GM21515 (cell line): Measurements from ENCODE around the gene GHDC.
"Not testable (repeated sequence)": the region's sequence is repeated elsewhere in the genome, so short reads cannot be mapped to it uniquely, and the experiment has no call there.

Source experiments
- ATAC-seq: cut with Tn5 transposase; IDR thresholded peaks from one replicate; pipeline ENCODE4 v1.9.1; 2021; ENCODE audit not compliant: unreplicated experiment

GHDC gene

DNA sequence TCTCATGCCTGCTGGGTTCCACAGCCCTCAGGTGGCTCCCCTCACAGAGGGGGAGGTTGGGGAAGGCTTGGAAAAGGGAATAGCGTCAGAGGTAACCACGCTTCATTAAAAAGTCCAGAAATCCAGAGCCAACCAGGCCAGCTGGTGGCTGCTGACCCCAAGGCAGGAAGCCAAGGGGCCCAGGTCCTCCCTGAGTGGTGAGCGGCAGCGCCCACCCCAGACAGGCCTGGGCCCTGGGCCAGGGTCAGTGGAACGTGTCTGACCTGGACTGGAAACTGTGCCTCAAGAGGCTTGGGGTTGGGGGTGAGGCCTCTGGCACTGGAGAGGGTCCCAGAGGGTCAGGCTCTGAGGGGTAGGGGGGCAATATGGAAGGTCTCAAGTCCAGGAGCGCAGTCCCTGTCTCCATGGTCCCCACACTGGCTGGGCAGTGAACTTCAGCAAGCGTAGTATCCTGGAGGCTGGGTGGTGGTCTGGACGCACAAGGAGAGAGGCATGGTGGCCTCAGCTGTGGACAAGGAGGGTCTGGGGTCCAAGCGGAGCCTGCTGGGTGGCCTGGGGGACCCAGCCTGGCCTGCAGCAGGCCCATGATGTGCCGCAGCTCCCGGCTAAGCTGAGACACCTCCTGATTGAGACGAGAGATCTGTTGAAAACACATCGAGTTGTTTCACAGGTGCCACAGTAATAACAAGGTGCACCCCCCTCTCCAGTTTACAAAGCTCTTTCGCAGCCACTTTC is 34.3 kb downstream of the GHDC start:
- no peak for ATAC-seq

DNA sequence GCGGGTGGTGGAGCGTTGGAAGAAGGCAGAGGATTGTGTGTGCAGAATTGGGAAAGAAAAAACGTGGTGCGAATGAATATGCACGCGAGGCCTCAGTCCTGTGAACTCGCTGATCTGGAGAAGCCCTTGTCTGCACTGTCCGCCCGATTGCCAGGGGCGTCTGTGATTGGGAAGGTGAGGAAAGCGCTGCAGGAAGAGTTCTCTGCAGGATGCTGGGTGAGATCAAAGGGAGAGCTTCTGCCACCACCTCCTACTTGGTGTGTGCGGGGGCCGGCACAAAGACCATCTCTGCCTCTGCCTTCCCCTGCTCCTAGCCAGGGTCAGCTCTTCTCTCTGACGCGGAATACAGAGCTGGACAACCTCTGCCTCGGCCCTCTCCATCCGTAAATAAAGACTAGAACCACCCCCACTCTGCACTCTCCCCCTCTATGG is 38.7 kb downstream of the GHDC start:
- ATAC-seq, result no peak

DNA sequence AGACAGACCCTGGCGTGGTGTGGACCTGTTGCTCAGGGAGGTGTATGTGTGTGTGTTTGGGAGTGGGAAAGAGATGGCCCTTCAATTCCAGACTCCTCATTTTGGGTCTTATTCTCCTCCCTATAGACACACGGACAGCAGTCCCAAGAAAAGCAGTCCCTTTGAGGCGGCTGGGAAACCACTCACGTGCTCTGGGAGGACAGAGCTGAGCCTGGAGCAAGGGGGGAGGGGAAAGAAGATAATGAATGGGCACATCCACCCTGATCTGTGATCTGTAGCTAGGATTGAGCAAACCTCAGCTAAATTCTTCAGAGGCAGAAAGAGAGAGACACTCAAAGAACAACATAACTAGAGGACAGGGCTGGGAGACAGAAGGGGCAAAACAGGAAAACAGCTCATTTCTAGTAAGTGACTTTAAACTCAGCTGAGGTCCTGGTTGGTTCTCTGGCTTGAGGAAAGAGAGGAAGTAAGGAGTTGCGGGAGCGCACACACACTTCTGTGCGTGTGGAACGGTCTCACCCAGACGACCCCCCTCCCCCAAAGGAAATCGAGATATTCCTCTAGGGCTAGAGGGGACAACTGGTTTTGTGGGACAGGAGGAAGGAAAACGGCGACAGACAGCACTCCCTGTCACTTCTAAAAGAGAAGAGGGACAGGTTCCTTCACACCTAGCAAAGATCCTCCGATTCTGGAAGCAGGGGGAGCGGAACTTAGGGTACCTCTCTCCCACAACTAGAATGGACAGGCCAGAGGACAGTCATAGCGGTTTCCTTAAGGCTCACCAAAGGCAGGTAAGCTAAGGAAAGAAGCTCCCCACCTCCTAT is 40.2 kb downstream of the GHDC start:
- ATAC-seq, result no peak

DNA sequence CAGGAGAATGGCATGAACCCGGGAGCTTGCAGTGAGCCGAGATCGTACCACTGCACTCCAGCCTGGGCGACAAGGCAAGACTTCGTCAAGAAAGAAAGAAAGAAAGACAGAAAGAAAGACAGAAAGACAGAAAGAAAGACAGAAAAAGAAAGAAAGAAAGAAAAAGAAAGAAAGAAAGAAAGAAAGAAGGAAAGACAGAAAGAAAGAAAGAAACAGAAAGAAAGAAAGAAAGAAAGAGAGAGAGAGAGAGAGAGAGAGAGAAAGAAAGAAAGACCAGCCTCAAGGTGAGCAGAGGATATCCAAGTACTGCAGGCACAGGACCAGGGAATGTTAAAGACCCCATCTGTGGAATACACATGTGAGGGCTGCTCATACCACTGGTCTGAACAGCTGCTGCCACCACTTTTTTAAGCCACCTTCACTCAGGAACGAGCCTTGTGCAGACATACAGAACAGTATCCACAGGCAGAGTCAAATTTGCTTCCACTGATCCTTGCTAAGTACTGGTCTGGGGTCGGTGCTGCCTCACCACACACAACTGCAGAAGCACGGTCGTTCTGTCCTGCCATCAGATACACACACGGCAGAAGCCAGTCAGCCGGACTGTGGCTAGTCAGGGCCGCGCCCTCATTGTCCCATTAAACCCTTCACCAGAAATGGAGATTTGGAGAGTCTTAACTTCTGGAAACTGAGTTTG is 47.2 kb downstream of the GHDC start:
- ATAC-seq, result no peak

DNA sequence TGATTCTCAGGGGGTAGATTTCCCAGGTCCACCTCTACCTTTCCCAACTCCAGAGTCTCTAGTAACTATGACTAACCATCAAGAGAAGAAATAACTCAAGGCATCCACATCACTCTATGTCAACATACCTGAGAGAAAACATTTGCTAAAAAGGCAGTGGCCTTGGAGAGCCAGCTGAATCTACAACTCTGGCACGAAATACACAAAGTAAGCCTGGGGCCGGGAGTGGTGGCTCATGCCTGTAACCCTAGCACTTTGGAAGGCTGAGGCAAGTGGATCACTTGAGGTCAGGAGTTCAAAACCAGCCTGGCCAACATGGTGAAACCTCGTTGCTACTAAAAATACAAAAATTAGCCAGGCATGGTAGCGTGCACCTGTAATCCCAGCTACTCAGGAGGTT is 51.2 kb downstream of the GHDC start:
- ATAC-seq, result not testable (repeated sequence)

DNA sequence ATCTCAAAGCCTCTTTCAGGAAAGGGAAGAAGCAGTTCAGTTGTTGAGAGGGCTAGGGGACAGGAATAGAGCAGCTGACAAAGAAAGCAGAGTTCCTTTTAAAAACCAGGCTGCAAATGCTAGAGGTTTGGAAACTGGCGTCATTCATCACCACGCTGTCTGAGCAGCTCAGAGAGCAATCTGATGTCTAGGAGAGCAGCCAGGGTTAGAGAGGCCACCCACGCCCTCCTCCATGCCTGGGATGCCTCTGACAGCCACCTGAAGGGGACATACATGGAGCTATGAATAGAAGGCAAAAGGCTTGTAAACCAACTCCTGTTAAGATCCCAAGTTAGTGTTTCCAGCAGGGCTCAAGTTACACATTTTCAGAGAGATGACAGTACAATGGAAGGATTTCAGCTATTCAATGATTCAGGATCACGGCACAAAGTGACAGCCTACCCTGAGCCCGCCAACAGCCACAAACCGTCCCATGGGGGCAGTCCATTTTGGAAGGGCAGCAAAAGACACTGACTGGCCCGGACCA is 51.9 kb downstream of the GHDC start:
- no peak for ATAC-seq

DNA sequence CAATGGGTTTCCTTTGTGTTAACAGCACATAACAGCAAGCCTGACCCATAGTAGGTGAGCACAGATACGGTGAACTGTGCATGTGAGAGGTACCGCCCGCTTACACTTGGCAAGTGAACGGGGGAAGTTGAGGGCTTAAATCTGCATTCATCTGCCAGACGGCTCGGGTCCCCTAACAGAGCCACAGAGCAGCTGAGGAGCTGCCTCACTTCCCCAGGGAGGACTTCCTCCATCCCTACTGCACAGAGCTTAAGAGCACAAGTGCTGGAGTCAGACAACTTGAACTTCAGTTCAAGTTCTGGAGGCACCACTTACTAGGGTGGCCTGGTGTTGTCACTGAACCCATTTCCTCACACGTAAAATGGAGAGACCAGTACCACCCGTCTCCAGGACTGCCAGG is 52.9 kb downstream of the GHDC start:
- no peak for ATAC-seq

DNA sequence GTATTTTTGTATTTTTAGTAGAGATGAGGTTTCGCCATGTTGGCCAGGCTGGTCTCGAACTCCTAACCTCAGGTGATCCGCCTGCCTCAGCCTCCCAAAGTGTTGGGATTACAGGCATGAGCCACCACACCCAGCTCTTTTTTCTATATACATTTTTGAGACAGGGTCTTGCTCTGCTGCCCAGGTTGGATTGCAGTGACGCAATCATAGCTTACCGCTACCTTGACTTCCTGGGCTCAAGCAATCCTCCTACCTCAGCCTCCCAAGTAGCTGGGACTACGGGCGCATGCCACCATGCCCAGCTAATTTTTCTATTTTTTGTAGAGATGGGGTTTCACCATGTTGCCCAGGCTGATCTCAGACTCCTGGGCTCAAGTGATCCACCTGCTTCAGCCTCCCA is 53.6 kb downstream of the GHDC start:
- not testable (repeated sequence) for ATAC-seq
